CD4-positive, alpha-beta memory T cell (primary cell): Measurements from ENCODE around the gene CPB2. TPM values are rescaled to one million over a fixed set of nuclear protein-coding genes. Genes with fewer than 3 reads are reported as not detected.

Experiments used
- CTCF ChIA-PET: fragments of 350-600 bp; sonication (Branson Sonifier 250); formaldehyde crosslinking; loops from one replicate; lab custom pipeline; 2021; ENCODE audit warnings: inconsistent platforms; ENCODE audit not compliant: partially characterized antibody; lab: Charles Lee
- POLR2A ChIA-PET: fragments of 350-600 bp; sonication (Branson Sonifier 250); formaldehyde crosslinking; loops from one replicate; lab custom pipeline; 2021; ENCODE audit not compliant: partially characterized antibody; lab: Charles Lee
- DNase-seq, 5 donors: peaks; one replicate each; pipeline versions ENCODE4 v3.0.0 to v3.0.0-alpha.2; 2020 to 2022; ENCODE audit warnings: mixed read lengths in 1 of 5
- H3K27ac ChIP-seq: one replicate; pipeline ENCODE4 v1.7.0; 2013; ENCODE audit warnings: low read depth, low read length
- H3K27me3 ChIP-seq: 2 replicates; pipeline ENCODE4 v1.7.0; 2013; ENCODE audit warnings: mild to moderate bottlenecking, low read length, moderate library complexity; ENCODE audit not compliant: insufficient read depth
- H3K36me3 ChIP-seq: 2 replicates; pipeline ENCODE4 v1.7.0; 2013; ENCODE audit warnings: mild to moderate bottlenecking, low read length, moderate library complexity; ENCODE audit not compliant: insufficient read depth
- H3K4me1 ChIP-seq: 2 replicates; pipeline ENCODE4 v1.7.0; 2013; ENCODE audit warnings: mild to moderate bottlenecking, low read length, moderate library complexity; ENCODE audit not compliant: insufficient read depth
- H3K4me3 ChIP-seq, 2 donors: one replicate each; pipeline ENCODE4 v1.7.0; 2013; ENCODE audit warnings: low read length in 2 of 2, mild to moderate bottlenecking in 1 of 2
- H3K9me3 ChIP-seq, 2 donors: one replicate each; pipeline ENCODE4 v1.7.0; 2013; ENCODE audit warnings: low read length in 2 of 2, control low read depth in 1 of 2; ENCODE audit not compliant: control insufficient read depth in 1 of 2
- H3K27ac Mint-ChIP-seq, 7 donors: one replicate each; pipeline ENCODE4 v1.8.0; 2020 to 2021; ENCODE audit warnings: mixed read lengths in 7 of 7, mild to moderate bottlenecking in 6 of 7, inconsistent platforms in 3 of 7, moderate library complexity in 3 of 7
- H3K27me3 Mint-ChIP-seq, 2 donors: one replicate each; pipeline ENCODE4 v1.8.0; 2020 to 2021; ENCODE audit warnings: mixed read lengths in 2 of 2
- H3K36me3 Mint-ChIP-seq, 2 donors: one replicate each; pipeline ENCODE4 v1.8.0; 2020 to 2021; ENCODE audit warnings: mixed read lengths in 2 of 2, inconsistent platforms in 1 of 2, mild to moderate bottlenecking in 1 of 2
- H3K4me1 Mint-ChIP-seq, 4 donors: one replicate each; pipeline ENCODE4 v1.8.0; 2020 to 2021; ENCODE audit warnings: mixed read lengths in 4 of 4, mild to moderate bottlenecking in 1 of 4
- H3K4me3 Mint-ChIP-seq, 8 donors: one replicate each; pipeline ENCODE4 v1.8.0; 2020 to 2021; ENCODE audit warnings: mixed read lengths in 8 of 8, mild to moderate bottlenecking in 7 of 8, moderate library complexity in 6 of 8, inconsistent platforms in 3 of 8
- H3K9me3 Mint-ChIP-seq, 8 donors: one replicate each; pipeline ENCODE4 v1.8.0; 2020 to 2021; ENCODE audit warnings: mixed read lengths in 8 of 8, mild to moderate bottlenecking in 5 of 8, inconsistent platforms in 3 of 8, moderate library complexity in 1 of 8
- intact Hi-C: fragments of 100-400 bp; cut with micrococcal nuclease; formaldehyde crosslinking; loops from one replicate; pipeline ENCODE4 v1.15.1; 2023
- polyA plus RNA-seq, 2 donors: library from polyadenylated mRNA; unstranded; fragments of 300-500 nt; fragmentation: Illumina TruSeq; gene quantifications; one replicate each; pipeline ENCODE4 v1.2.3, GENCODE V29; 2021
- total RNA-seq, 2 experiments: library from RNA; stranded (reverse); gene quantifications; one replicate each; pipeline ENCODE4 v1.2.3, GENCODE V29; 2021

Gene CPB2
- not detected for total RNA-seq
- polyA plus RNA-seq: not detected

GRCh38 chr13:46104868-46105267, at the start of gene CPB2:
Gene CPB2, minus strand, starts transcription at chr13:46105033. Its CDS starts 24 bp downstream, at chr13:46105009.
- Histone ChIP-seq H3K4me1 (peaks cover 3% of the 10 kb centered on the region), H3K4me3 (no peak within 1 kb of the TSS), H3K36me3 (no peaks in the 10 kb centered on the region), H3K27ac (no peak within 1 kb of the TSS), H3K9me3 (no peaks in the 10 kb centered on the region), H3K27me3 (no peaks in the 10 kb centered on the region)
- intact Hi-C loops: no loop called here
- ChIA-PET POLR2A (no interaction called here), CTCF (no interaction called here)
- no peak for DNase-seq
- no peak within 1 kb of the TSS for H3K27ac Mint-ChIP-seq
- H3K36me3 Mint-ChIP-seq: no peaks in the 10 kb centered on the region
- H3K4me3 Mint-ChIP-seq: no peak within 1 kb of the TSS
- peaks cover 0 to 5% (median 4%) of the 10 kb centered on the region in 4 donors for H3K4me1 Mint-ChIP-seq
- peaks cover 6 to 10% of the 10 kb centered on the region in 2 donors for H3K27me3 Mint-ChIP-seq
- peaks cover 0 to 2% (median 0%) of the 10 kb centered on the region in 8 donors for H3K9me3 Mint-ChIP-seq

GRCh38 chr13:46154136-46154801, 49.4 kb upstream of the CPB2 start:
- Mint-ChIP-seq H3K27me3 (no peaks in the 10 kb centered on the region), H3K9me3 (no peaks in the 10 kb centered on the region), H3K4me1 (peaks cover 24 to 42% (median 32%) of the 10 kb centered on the region in 4 donors), H3K36me3 (peaks cover 69 to 86% of the 10 kb centered on the region in 2 donors), H3K27ac (peak overlapping the region; percentile 56 to 92 (median 82)), H3K4me3 (no peak overlapping the region)
- POLR2A ChIA-PET: interaction anchor here (2.0 to 12.1 kb wide), 2 partner anchors 22 to 56 kb away, joined by 6 to 288 read pairs; partner anchors contain the start of gene LCP1
- no peak overlapping the region for H3K27ac ChIP-seq
- no peaks in the 10 kb centered on the region for H3K9me3 ChIP-seq
- peaks cover 18% of the 10 kb centered on the region for H3K4me1 ChIP-seq
- DNase-seq: no peak
- peaks cover 94% of the 10 kb centered on the region for H3K36me3 ChIP-seq
- H3K27me3 ChIP-seq: no peaks in the 10 kb centered on the region
- intact Hi-C loops: no loop called here
- CTCF ChIA-PET: interaction anchor here (1.4 to 12.0 kb wide), 5 partner anchors 11 to 167 kb away, joined by 4 to 188 read pairs (median 5); no protein-coding TSS in a partner anchor
- no peak overlapping the region for H3K4me3 ChIP-seq

- ChIA-PET CTCF (interaction anchor here (0.9 to 2.9 kb wide), 4 partner anchors 8 to 43 kb away, joined by 3 to 9 read pairs (median 4); no protein-coding TSS in a partner anchor), POLR2A (interaction anchor here (1.2 to 1.3 kb wide), 2 partner anchors 9 to 13 kb away, joined by 4 to 5 read pairs; no protein-coding TSS in a partner anchor)
- H3K4me1 ChIP-seq: peaks cover 12% of the 10 kb centered on the region
- H3K4me3 Mint-ChIP-seq: no peak overlapping the region
- peak overlapping the region; percentile 9 to 88 (median 81) for H3K27ac Mint-ChIP-seq
- no peaks in the 10 kb centered on the region for H3K9me3 ChIP-seq
- H3K36me3 Mint-ChIP-seq: peaks cover 64 to 82% of the 10 kb centered on the region in 2 donors
- intact Hi-C loops: no loop called here
- H3K36me3 ChIP-seq: peaks cover 92% of the 10 kb centered on the region
- H3K27me3 Mint-ChIP-seq: no peaks in the 10 kb centered on the region
- H3K4me3 ChIP-seq: no peak overlapping the region
- no peaks in the 10 kb centered on the region for H3K9me3 Mint-ChIP-seq
- H3K27ac ChIP-seq: no peak overlapping the region
- H3K27me3 ChIP-seq: no peaks in the 10 kb centered on the region
- peaks cover 23 to 37% (median 27%) of the 10 kb centered on the region in 4 donors for H3K4me1 Mint-ChIP-seq
- DNase-seq: no peak
Observed at GRCh38 chr13:46152627-46153328, 47.9 kb upstream of the CPB2 start.

GRCh38 chr13:46150134-46150693, 45.4 kb upstream of the CPB2 start:
- intact Hi-C loops: no loop called here
- H3K9me3 Mint-ChIP-seq: no peaks in the 10 kb centered on the region
- Histone ChIP-seq H3K9me3 (no peaks in the 10 kb centered on the region), H3K36me3 (peaks cover 88% of the 10 kb centered on the region), H3K27ac (peak overlapping the region; percentile 34), H3K4me3 (no peak overlapping the region), H3K27me3 (no peaks in the 10 kb centered on the region), H3K4me1 (peaks cover 12% of the 10 kb centered on the region)
- H3K4me1 Mint-ChIP-seq: peaks cover 23 to 37% (median 28%) of the 10 kb centered on the region in 4 donors
- H3K27me3 Mint-ChIP-seq: no peaks in the 10 kb centered on the region
- H3K36me3 Mint-ChIP-seq: peaks cover 74 to 88% of the 10 kb centered on the region in 2 donors
- no peak for DNase-seq
- H3K27ac Mint-ChIP-seq: peak overlapping the region; percentile 15 to 93 (median 81)
- CTCF ChIA-PET: interaction anchor here (1.2 to 2.9 kb wide), 7 partner anchors 8 to 171 kb away, joined by 3 to 19 read pairs (median 5); no protein-coding TSS in a partner anchor
- H3K4me3 Mint-ChIP-seq: no peak overlapping the region
- POLR2A ChIA-PET: interaction anchor here (0.9 to 2.8 kb wide), 5 partner anchors 10 to 61 kb away, joined by 3 to 9 read pairs (median 3); no protein-coding TSS in a partner anchor

- peaks cover 77 to 88% of the 10 kb centered on the region in 2 donors for H3K36me3 Mint-ChIP-seq
- H3K9me3 Mint-ChIP-seq: no peaks in the 10 kb centered on the region
- DNase-seq: no peak
- intact Hi-C loops: loop anchor here (5.0 kb wide), 2 partner anchors 33 to 173 kb away; partner anchors contain the start of gene LCP1
- Histone ChIP-seq H3K27ac (peak overlapping the region; percentile 8), H3K36me3 (peaks cover 88% of the 10 kb centered on the region), H3K9me3 (no peaks in the 10 kb centered on the region), H3K27me3 (no peaks in the 10 kb centered on the region), H3K4me1 (peaks cover 12% of the 10 kb centered on the region), H3K4me3 (no peak overlapping the region)
- peaks cover 25 to 40% (median 29%) of the 10 kb centered on the region in 4 donors for H3K4me1 Mint-ChIP-seq
- H3K27me3 Mint-ChIP-seq: no peaks in the 10 kb centered on the region
- H3K27ac Mint-ChIP-seq: peak overlapping the region; percentile 15 to 96 (median 81)
- H3K4me3 Mint-ChIP-seq: no peak overlapping the region
- ChIA-PET POLR2A (interaction anchor here (0.6 to 2.8 kb wide), 5 partner anchors 10 to 36 kb away, joined by 3 to 9 read pairs (median 3); no protein-coding TSS in a partner anchor), CTCF (interaction anchor here (1.2 to 2.9 kb wide), 7 partner anchors 9 to 172 kb away, joined by 3 to 19 read pairs (median 5); no protein-coding TSS in a partner anchor)
Observed at GRCh38 chr13:46149272-46150133, 44.7 kb upstream of the CPB2 start.

- peaks cover 84% of the 10 kb centered on the region for H3K36me3 ChIP-seq
- POLR2A ChIA-PET: no interaction called here
- intact Hi-C loops: loop anchor here (5.0 kb wide), 2 partner anchors 35 to 175 kb away; partner anchors contain the start of gene LCP1
- H3K27me3 Mint-ChIP-seq: no peaks in the 10 kb centered on the region
- CTCF ChIA-PET: no interaction called here
- H3K27me3 ChIP-seq: no peaks in the 10 kb centered on the region
- no peaks in the 10 kb centered on the region for H3K9me3 Mint-ChIP-seq
- H3K27ac Mint-ChIP-seq: peak overlapping the region in 4 of 7 donors; percentile 42 to 64 (median 53)
- H3K4me3 Mint-ChIP-seq: no peak overlapping the region
- H3K4me1 Mint-ChIP-seq: peaks cover 22 to 36% (median 27%) of the 10 kb centered on the region in 4 donors
- H3K27ac ChIP-seq: no peak overlapping the region
- H3K4me1 ChIP-seq: peaks cover 7% of the 10 kb centered on the region
- H3K4me3 ChIP-seq: no peak overlapping the region
- H3K9me3 ChIP-seq: no peaks in the 10 kb centered on the region
- no peak for DNase-seq
- H3K36me3 Mint-ChIP-seq: peaks cover 72 to 88% of the 10 kb centered on the region in 2 donors
Observed at GRCh38 chr13:46146898-46147297, 42.1 kb upstream of the CPB2 start.
